Bronchial epithelial cell (primary cell): ENCODE measurements around the gene ACOT9. TPM values are rescaled to one million over a fixed set of nuclear protein-coding genes. Genes with fewer than 3 reads are reported as not detected.
A peak's percentile ranks its signal among the peaks of the same experiment; 100 is the strongest.
"Not testable (repeated sequence)": the region's sequence is repeated elsewhere in the genome, so short reads cannot be mapped to it uniquely, and the experiment has no call there.

Experiments used
- DNase-seq: peaks from one replicate; pipeline ENCODE4 v3.0.0-alpha.2; 2010; ENCODE audit warnings: low read depth
- FAIRE-seq: peaks from 2 replicates; lab custom pipeline; 2011; peaks lifted over from hg19 to GRCh38; lab: Jason Lieb, UNC
- H3K27me3 ChIP-seq: 2 replicates; pipeline ENCODE4 v1.5.1; 2011; ENCODE audit warnings: low read length; ENCODE audit not compliant: control insufficient read depth, insufficient read depth
- H3K36me3 ChIP-seq: 2 replicates; pipeline ENCODE4 v1.5.1; 2011; ENCODE audit warnings: low read length; ENCODE audit not compliant: control insufficient read depth, insufficient read depth
- H3K4me3 ChIP-seq: 2 replicates; pipeline ENCODE4 v1.5.1; 2011; ENCODE audit warnings: mild to moderate bottlenecking, low read depth, low read length, control low read depth
- total RNA-seq: library from RNA; depleted of rRNA; stranded (reverse); fragments of >200 nt; gene quantifications from 2 replicates; pipeline ENCODE4 v1.2.1, GENCODE V29; 2014
- TF ChIP-seq, protein P1 (sequence below): IDR thresholded peaks from 2 replicates; pipeline ENCODE4 v1.5.1; 2011; ENCODE audit warnings: mild to moderate bottlenecking, moderate library complexity, low read length, control low read depth, inconsistent platforms; ENCODE audit not compliant: insufficient read depth, severe bottlenecking

Gene ACOT9
- total RNA-seq, 1 donor from 2014 or later = 66.1 TPM

DNA sequence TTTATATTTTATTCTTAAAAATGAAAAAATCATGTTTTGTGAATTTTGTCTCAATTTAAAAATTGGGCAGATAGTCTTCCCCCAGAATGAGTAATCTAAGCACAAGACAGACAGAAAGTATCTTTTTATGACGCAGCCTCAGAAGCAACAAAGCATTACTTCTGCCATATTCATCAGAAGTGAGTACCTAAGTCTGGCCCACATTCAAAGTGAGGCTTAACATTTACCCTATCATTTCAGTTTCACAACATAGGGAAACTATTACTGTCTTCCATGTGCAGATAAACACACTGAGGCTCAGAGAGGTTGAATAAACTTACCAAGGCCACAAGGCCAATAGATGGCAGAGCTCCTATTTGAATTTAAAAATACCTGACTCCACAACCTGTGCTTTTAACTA lies 80.2 kb downstream of the ACOT9 start:
- Histone ChIP-seq H3K4me3 (no peak overlapping the region), H3K36me3 (no peaks in the 10 kb centered on the region), H3K27me3 (no peaks in the 10 kb centered on the region)
- TF ChIP-seq, protein P1, sequence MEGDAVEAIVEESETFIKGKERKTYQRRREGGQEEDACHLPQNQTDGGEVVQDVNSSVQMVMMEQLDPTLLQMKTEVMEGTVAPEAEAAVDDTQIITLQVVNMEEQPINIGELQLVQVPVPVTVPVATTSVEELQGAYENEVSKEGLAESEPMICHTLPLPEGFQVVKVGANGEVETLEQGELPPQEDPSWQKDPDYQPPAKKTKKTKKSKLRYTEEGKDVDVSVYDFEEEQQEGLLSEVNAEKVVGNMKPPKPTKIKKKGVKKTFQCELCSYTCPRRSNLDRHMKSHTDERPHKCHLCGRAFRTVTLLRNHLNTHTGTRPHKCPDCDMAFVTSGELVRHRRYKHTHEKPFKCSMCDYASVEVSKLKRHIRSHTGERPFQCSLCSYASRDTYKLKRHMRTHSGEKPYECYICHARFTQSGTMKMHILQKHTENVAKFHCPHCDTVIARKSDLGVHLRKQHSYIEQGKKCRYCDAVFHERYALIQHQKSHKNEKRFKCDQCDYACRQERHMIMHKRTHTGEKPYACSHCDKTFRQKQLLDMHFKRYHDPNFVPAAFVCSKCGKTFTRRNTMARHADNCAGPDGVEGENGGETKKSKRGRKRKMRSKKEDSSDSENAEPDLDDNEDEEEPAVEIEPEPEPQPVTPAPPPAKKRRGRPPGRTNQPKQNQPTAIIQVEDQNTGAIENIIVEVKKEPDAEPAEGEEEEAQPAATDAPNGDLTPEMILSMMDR = no peak
- FAIRE-seq = no peak
- peak; percentile 7 for DNase-seq

DNA sequence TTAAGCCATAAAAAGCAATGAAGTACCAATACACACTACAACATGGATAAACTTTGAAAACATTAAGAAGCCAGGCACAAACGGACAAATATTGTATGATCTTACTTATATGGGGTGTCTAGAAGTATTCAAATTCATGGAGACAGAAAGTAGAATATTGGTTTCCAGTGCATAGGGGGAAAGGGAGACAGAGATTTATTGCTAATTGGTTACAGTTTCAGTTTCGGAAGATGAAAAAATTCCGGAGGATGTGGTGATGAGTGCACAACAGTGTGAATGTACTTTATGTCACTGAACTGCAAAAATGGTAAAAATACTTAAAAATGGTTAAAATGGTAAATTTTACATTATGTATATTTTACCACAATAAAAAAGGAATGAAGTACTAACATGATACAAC lies 80.9 kb downstream of the ACOT9 start:
- Histone ChIP-seq H3K4me3 (no peak overlapping the region), H3K27me3 (no peaks in the 10 kb centered on the region), H3K36me3 (no peaks in the 10 kb centered on the region)
- TF ChIP-seq, protein P1 = no peak
- FAIRE-seq (no peak), DNase-seq (no peak)

DNA sequence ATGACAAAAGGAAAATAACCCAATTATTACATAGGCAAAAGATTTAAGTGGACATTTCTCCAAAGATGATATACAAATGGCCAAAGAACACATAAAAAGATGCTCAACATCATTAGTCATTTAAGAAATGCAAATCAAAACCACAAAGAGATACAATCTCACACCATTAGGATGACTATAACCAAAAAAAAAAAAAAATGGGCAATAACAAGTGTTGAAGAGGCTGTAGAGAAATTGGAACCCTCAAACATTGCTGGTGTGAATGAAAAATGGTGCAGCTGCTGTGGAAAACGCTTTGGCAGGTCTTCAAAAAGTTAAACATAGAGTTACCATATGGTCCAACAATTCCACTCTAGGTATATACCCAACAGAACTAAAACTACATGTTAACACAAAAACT lies 81.4 kb downstream of the ACOT9 start:
- Histone ChIP-seq H3K4me3 (no peak overlapping the region), H3K36me3 (no peaks in the 10 kb centered on the region), H3K27me3 (no peaks in the 10 kb centered on the region)
- no peak for DNase-seq
- FAIRE-seq = no peak
- TF ChIP-seq, protein P1 = no peak

DNA sequence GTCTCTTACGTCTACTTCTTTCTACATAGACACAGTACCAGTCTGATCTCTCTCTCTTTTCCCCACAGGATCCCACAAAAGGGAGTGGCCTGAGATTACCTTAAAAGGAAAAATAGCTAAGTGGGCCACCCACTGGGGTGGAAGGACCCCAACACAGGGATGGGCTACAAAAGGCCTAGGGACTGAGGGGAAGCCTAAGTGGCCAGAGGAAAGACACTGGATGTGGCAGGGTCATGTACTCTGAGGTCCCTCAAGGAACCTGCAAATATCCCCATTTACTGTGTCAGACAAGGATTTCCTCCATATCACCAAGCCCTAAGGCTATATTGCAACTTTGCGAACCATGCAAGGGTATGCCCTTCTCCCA lies 82.3 kb downstream of the ACOT9 start:
- DNase-seq (no peak), FAIRE-seq (no peak)
- H3K27me3 ChIP-seq = no peaks in the 10 kb centered on the region
- H3K4me3 ChIP-seq = no peak overlapping the region
- TF ChIP-seq, protein P1 = no peak
- no peaks in the 10 kb centered on the region for H3K36me3 ChIP-seq

DNA sequence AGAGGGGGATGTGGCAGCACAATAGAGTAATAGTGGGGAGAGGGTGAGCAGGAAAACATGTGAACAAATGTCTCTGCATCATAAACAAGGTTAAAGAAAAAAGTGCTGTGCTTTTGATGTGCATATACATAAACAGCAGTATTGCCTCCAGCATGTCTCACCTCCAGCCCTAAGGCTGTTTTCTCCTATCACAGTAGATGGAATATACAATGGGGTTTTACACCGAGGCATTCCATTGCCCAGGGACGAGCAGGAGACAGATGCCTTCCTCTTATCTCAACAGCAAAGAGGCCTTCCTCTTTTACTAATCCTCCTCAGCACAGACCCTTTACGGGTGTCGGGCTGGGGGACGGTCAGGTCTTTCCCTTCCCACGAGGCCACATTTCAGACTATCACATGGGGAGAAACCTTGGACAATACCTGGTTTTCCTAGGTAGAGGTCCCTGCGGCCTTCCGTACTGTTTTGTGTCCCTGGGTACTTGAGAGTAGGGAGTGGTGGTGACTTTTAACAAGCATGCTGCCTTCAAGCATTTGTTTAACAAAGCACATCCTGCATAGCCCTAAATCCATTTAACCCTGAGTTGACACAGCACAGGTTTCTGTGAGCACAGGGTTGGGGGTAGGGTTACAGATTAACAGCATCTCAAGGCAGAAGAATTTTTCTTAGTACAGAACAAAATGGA lies 82.9 kb downstream of the ACOT9 start:
- not testable (repeated sequence) for H3K4me3 ChIP-seq, DNase-seq, H3K27me3 ChIP-seq, FAIRE-seq, H3K36me3 ChIP-seq

DNA sequence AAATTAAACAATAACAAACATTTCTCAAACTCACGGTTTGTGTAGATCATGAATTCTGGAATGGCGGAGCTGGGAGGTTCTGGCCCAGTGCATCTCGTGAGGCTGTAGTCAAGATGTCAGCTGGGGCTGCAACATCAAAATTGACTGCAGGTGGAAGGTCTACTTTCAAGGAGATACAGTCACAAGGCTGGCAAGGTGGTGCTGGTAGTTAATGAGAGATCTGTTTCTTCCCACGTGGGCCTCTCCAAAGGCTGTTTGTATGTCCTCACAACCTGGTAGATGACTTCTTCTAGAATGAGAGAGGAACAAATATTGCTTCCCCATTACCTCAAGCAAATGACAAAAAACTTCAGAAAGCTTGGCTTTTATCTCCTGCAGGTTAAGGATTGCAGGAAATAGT lies 83.7 kb downstream of the ACOT9 start:
- Histone ChIP-seq H3K27me3 (no peaks in the 10 kb centered on the region), H3K4me3 (no peak overlapping the region), H3K36me3 (no peaks in the 10 kb centered on the region)
- peak; percentile 60 for FAIRE-seq
- TF ChIP-seq, protein P1 = no peak
- DNase-seq = no peak
